Endothelial cell of umbilical vein (primary cell): ENCODE data around the gene JHY. TPM values are rescaled to one million over a fixed set of nuclear protein-coding genes. Genes with fewer than 3 reads are reported as not detected.

Source experiments
- BruUV-seq: library from RNA; stranded (reverse); fragments of 400-500 nt; replicated peaks from 2 replicates; lab custom pipeline; 2021; lab: Mats Ljungman, UMichigan
- CTCF ChIA-PET: fragments of 300-600, 350-600 bp; sonication (Branson Sonifier 250); formaldehyde crosslinking; loops from one replicate; lab custom pipeline; 2021; ENCODE audit warnings: antibody characterized with exemption, inconsistent platforms; lab: Charles Lee
- POLR2A ChIA-PET: fragments of 300-600, 350-600 bp; sonication (Branson Sonifier 250); formaldehyde crosslinking; loops from one replicate; lab custom pipeline; 2021; ENCODE audit warnings: antibody characterized with exemption, inconsistent platforms; lab: Charles Lee
- DNase-seq: peaks from one replicate; pipeline ENCODE4 v3.0.0-alpha.2; 2011; ENCODE audit warnings: low read depth, low spot score
- FAIRE-seq: peaks from 2 replicates; lab custom pipeline; 2011; peaks lifted over from hg19 to GRCh38; lab: Jason Lieb, UNC
- H2AFZ ChIP-seq: 2 replicates; pipeline ENCODE4 v1.6.0; 2012; ENCODE audit warnings: low read depth, low read length, control low read depth, inconsistent platforms
- H3K27ac ChIP-seq: 2 replicates; pipeline ENCODE4 v1.5.1; 2011; ENCODE audit warnings: low read depth, mild to moderate bottlenecking, control low read depth, low read length, moderate library complexity; ENCODE audit not compliant: insufficient read depth
- H3K27me3 ChIP-seq, 2 experiments: 2 replicates each; pipeline versions ENCODE4 v1.6.0 to v1.6.1; 2011; ENCODE audit warnings: low read length in 2 of 2, mixed read lengths in 1 of 2; ENCODE audit not compliant: control insufficient read depth in 2 of 2, insufficient read depth in 2 of 2
- H3K36me3 ChIP-seq, 2 experiments: 2 replicates in 1 of 2; 3 replicates in 1 of 2; pipeline ENCODE4 v1.5.1; 2011; ENCODE audit warnings: low read length in 2 of 2, mild to moderate bottlenecking in 1 of 2, moderate library complexity in 1 of 2; ENCODE audit not compliant: control insufficient read depth in 2 of 2, insufficient read depth in 2 of 2; ENCODE audit errors: extremely low read depth in 1 of 2
- H3K4me1 ChIP-seq: 3 replicates; pipeline ENCODE4 v1.5.1; 2011; ENCODE audit warnings: mild to moderate bottlenecking, low read length; ENCODE audit not compliant: control insufficient read depth, insufficient read depth; ENCODE audit errors: extremely low read depth
- H3K4me2 ChIP-seq: 2 replicates; pipeline ENCODE4 v1.6.1; 2011; ENCODE audit warnings: low read length, control low read depth, mixed read lengths; ENCODE audit not compliant: insufficient read depth
- H3K4me3 ChIP-seq, 3 experiments: fragments of 200-600 bp in 1 of 3; sonication (generic), shearing (Covaris generic) in 1 of 3; replicated peaks in 1 of 3; 2 replicates each; pipeline ENCODE4 v1.5.1; 2011 to 2016; ENCODE audit warnings: control low read depth in 3 of 3, low read length in 3 of 3, mild to moderate bottlenecking in 2 of 3, inconsistent platforms in 1 of 3, low read depth in 1 of 3, moderate library complexity in 1 of 3; ENCODE audit not compliant: insufficient read depth in 1 of 3
- H3K79me2 ChIP-seq: 2 replicates; pipeline ENCODE4 v1.6.0; 2012; ENCODE audit warnings: low read length, inconsistent platforms; ENCODE audit not compliant: control insufficient read depth, insufficient read depth
- H3K9ac ChIP-seq: replicated peaks from 2 replicates; pipeline ENCODE3; 2011; ENCODE audit warnings: low read length, control low read depth; ENCODE audit not compliant: insufficient read depth; ENCODE audit errors: extremely low read depth
- H3K9me1 ChIP-seq: replicated peaks from 3 replicates; pipeline ENCODE4 v1.6.0; 2011; ENCODE audit warnings: mild to moderate bottlenecking, low read length; ENCODE audit not compliant: control insufficient read depth, insufficient read depth; ENCODE audit errors: extremely low read depth
- H3K9me3 ChIP-seq: replicated peaks from 2 replicates; pipeline ENCODE4 v1.5.1; 2012; ENCODE audit warnings: low read length, inconsistent platforms; ENCODE audit not compliant: control insufficient read depth, insufficient read depth
- H4K20me1 ChIP-seq: replicated peaks from 2 replicates; pipeline ENCODE3; 2011; ENCODE audit warnings: mild to moderate bottlenecking, low read length; ENCODE audit not compliant: control insufficient read depth, insufficient read depth; ENCODE audit errors: extremely low read depth
- FOS ChIP-seq: IDR thresholded peaks from 2 replicates; pipeline ENCODE4 v1.6.1; 2011; ENCODE audit warnings: mild to moderate bottlenecking, low read length, moderate library complexity, borderline replicate concordance; ENCODE audit not compliant: insufficient read depth
- JUN ChIP-seq: IDR thresholded peaks from 2 replicates; pipeline ENCODE4 v1.6.1; 2011; ENCODE audit warnings: borderline replicate concordance, low read depth; ENCODE audit not compliant: insufficient read length, insufficient read depth
- POLR2AphosphoS5 ChIP-seq: IDR thresholded peaks from 2 replicates; pipeline ENCODE4 v1.6.1; 2012; ENCODE audit warnings: low read depth, mild to moderate bottlenecking, control low read depth, low read length, moderate library complexity; ENCODE audit not compliant: insufficient read depth
- dilution Hi-C: fragments of 300-500 bp; cut with MboI; formaldehyde crosslinking; loops from one replicate; pipeline ENCODE4 v1.15.0; 2019; ENCODE audit warnings: low sequenced_read_pairs; ENCODE audit not compliant: extremely low pct_ligation_motif_present
- intact Hi-C: fragments of 100-400 bp; cut with micrococcal nuclease; formaldehyde crosslinking; loops from one replicate; pipeline ENCODE4 v1.10.0; 2022
- polyA plus RNA-seq, 4 experiments: library from polyadenylated mRNA; depleted of rRNA in 3 of 4; stranded (reverse) in 3 of 4; unstranded in 1 of 4; fragments of >200 nt; gene quantifications; 2 replicates each; pipeline versions ENCODE4 v1.2.1 to v1.2.3, GENCODE V29; 2011 to 2012; ENCODE audit warnings: missing spikeins in 1 of 4
- total RNA-seq: library from RNA; stranded (reverse); gene quantifications from 2 replicates; pipeline ENCODE4 v1.2.3, GENCODE V29; 2021
- TF ChIP-seq, protein P1 (sequence below): IDR thresholded peaks from 2 replicates; pipeline ENCODE4 v1.6.1; 2011; ENCODE audit not compliant: insufficient read depth, insufficient read length
- TF ChIP-seq, protein P2 (sequence below), 2 donors: IDR thresholded peaks; 1 replicate in 1 of 2; 2 replicates in 1 of 2; pipeline ENCODE4 v1.5.1; 2011; ENCODE audit warnings: low read length in 2 of 2, mild to moderate bottlenecking in 2 of 2, moderate library complexity in 2 of 2, control low read depth in 1 of 2, inconsistent platforms in 1 of 2, low read depth in 1 of 2; ENCODE audit not compliant: insufficient read depth in 1 of 2; ENCODE audit errors: extremely low read depth in 1 of 2

JHY gene
- total and polyA plus RNA-seq, 2 donors (not counting 3 experiments of a cell fraction or from before 2014, with no cell fraction given), result 1.8 to 3.9 TPM

DNA sequence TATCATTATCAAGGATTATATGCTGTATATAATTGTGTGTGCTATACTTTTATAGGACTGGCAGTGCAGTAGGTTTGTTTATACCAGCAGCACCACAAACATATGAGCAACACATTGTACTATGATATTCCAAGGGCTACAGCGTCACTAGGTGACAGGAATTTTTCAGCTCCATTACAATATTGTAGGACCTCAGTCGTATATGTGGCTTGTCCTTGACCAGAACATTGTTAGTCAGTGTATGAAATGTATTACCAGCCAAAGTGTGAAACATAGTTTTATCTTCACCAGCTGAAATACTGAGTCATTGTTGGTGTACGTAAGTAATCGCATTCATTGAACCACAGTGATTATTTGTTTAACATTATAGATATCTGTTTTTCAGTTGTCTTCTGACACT, 20.4 kb downstream of the JHY start:
- Histone ChIP-seq H3K4me2 (no peak overlapping the region), H3K4me1 (peaks cover 11% of the 10 kb centered on the region), H3K9me3 (no peaks in the 10 kb centered on the region), H3K9me1 (no peaks in the 10 kb centered on the region), H3K36me3 (no peaks in the 10 kb centered on the region), H3K9ac (no peak overlapping the region), H2AFZ (no peak overlapping the region), H3K27me3 (no peaks in the 10 kb centered on the region), H3K27ac (no peak overlapping the region), H4K20me1 (no peaks in the 10 kb centered on the region), H3K4me3 (no peak overlapping the region), H3K79me2 (no peaks in the 10 kb centered on the region)
- dilution Hi-C loops (no loop called here), intact Hi-C loops (no loop called here)
- ChIA-PET POLR2A (no interaction called here), CTCF (interaction anchor here (1.0 to 2.0 kb wide), 4 partner anchors 10 to 150 kb away, joined by 3 to 9 read pairs (median 5); no protein-coding TSS in a partner anchor)
- DNase-seq, result no peak
- FAIRE-seq, result no peak
- no TSS peak for BruUV-seq
- TF ChIP-seq, protein P1, sequence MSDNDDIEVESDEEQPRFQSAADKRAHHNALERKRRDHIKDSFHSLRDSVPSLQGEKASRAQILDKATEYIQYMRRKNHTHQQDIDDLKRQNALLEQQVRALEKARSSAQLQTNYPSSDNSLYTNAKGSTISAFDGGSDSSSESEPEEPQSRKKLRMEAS, result no peak
- TF ChIP-seq, protein P2, sequence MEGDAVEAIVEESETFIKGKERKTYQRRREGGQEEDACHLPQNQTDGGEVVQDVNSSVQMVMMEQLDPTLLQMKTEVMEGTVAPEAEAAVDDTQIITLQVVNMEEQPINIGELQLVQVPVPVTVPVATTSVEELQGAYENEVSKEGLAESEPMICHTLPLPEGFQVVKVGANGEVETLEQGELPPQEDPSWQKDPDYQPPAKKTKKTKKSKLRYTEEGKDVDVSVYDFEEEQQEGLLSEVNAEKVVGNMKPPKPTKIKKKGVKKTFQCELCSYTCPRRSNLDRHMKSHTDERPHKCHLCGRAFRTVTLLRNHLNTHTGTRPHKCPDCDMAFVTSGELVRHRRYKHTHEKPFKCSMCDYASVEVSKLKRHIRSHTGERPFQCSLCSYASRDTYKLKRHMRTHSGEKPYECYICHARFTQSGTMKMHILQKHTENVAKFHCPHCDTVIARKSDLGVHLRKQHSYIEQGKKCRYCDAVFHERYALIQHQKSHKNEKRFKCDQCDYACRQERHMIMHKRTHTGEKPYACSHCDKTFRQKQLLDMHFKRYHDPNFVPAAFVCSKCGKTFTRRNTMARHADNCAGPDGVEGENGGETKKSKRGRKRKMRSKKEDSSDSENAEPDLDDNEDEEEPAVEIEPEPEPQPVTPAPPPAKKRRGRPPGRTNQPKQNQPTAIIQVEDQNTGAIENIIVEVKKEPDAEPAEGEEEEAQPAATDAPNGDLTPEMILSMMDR (IDR thresholded peaks at IDR 0.05; ENCODE audit: extremely low read depth in 1 of 2, insufficient read depth in 1 of 2, low read depth in 1 of 2, low read length in 2 of 2), result no peak
- no peak for TF ChIP-seq JUN
- TF ChIP-seq FOS, result no peak
- TF ChIP-seq POLR2AphosphoS5, result no peak
